ENCODE results near the gene SIRT5. TPM values are rescaled to one million over a fixed set of nuclear protein-coding genes. Genes with fewer than 3 reads are reported as not detected.

Gene SIRT5
- total RNA-seq, 1 experiment from 2014 or later, result 15.9 TPM

GRCh38 chr6:13660273-13660672 is 85.9 kb downstream of the SIRT5 start:
- CTCF ChIA-PET, result no interaction called here
- no peaks in the 10 kb centered on the region for H3K27me3 ChIP-seq (ENCODE audit: insufficient read depth, low read depth)
- peaks cover 14% of the 10 kb centered on the region; the same call in 1 of the 2 replicates for H3K36me3 ChIP-seq (ENCODE audit: low read depth)
- no peaks in the 10 kb centered on the region; the same call in 1 of the 2 replicates for H3K9me2 ChIP-seq (ENCODE audit: insufficient read depth)
- peaks cover 20% of the 10 kb centered on the region; the same call in 1 of the 2 replicates for H4K20me1 ChIP-seq (ENCODE audit: insufficient read depth)
- no TSS peak for BruUV-seq (replicated peaks)
- peaks cover 28% of the 10 kb centered on the region for H3F3A ChIP-seq (ENCODE audit: insufficient read depth, low read depth)
- DNase-seq, result no peak
- TF ChIP-seq CTCF (conservative IDR thresholded peaks at IDR 0.05), result no peak
- TF ChIP-seq EZH2 (IDR thresholded peaks at IDR 0.05; ENCODE audit: low read depth), result no peak
- intact Hi-C loops (cut with micrococcal nuclease; ENCODE audit: unreplicated experiment), result no loop called here
- peaks cover 14% of the 10 kb centered on the region for H3K4me1 ChIP-seq (replicated peaks; ENCODE audit: insufficient read depth)
- no peak overlapping the region for H3K27ac ChIP-seq
- H3K4me3 ChIP-seq, result no peak overlapping the region
- H3K79me2 ChIP-seq (ENCODE audit: low read depth), result peaks cover 94% of the 10 kb centered on the region
- H3K9me3 ChIP-seq (ENCODE audit: insufficient read depth, low read depth), result 0 out of 2 replicates have a peak, but pooled peaks cover 6% of the 10 kb centered on the region
- no peak overlapping the region for H2AFZ ChIP-seq
- no peak overlapping the region for H3K4me2 ChIP-seq
- POLR2A ChIA-PET (ENCODE audit: unreplicated experiment), result no interaction called here

DNA sequence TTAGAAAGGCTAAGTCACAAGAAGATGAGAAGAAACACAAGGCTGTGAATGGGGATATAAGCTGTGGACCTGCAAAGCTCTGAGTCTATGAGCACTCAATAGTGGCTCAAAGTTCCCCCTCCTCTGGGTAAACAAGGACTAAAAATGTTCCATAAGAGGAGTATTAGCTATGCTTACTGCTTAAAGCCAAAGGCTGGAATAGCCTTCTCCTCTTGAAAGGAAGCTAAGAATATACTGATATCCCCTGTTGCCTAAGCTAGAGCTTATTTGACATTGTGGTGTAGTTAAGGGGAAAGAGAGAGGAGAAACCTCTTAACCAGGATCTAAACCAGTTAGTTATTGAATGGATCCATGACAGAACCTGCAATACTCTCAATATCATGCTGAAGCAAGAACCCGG is 86.5 kb downstream of the SIRT5 start:
- BruUV-seq (replicated peaks), result no TSS peak
- Histone ChIP-seq H3K4me1 (replicated peaks; ENCODE audit: insufficient read depth) (peaks cover 14% of the 10 kb centered on the region), H3K79me2 (ENCODE audit: low read depth) (peaks cover 96% of the 10 kb centered on the region), H3K27ac (no peak overlapping the region), H3K27me3 (ENCODE audit: insufficient read depth, low read depth) (no peaks in the 10 kb centered on the region), H3K9me2 (ENCODE audit: insufficient read depth) (no peaks in the 10 kb centered on the region; the same call in 1 of the 2 replicates), H3K9me3 (ENCODE audit: insufficient read depth, low read depth) (0 out of 2 replicates have a peak, but pooled peaks cover 6% of the 10 kb centered on the region), H4K20me1 (ENCODE audit: insufficient read depth) (peaks cover 16% of the 10 kb centered on the region; the same call in 1 of the 2 replicates), H3K4me3 (no peak overlapping the region), H3K36me3 (ENCODE audit: low read depth) (peaks cover 10% of the 10 kb centered on the region; the same call in 1 of the 2 replicates), H3F3A (ENCODE audit: insufficient read depth, low read depth) (peaks cover 24% of the 10 kb centered on the region), H3K4me2 (no peak overlapping the region), H2AFZ (no peak overlapping the region)
- intact Hi-C loops (cut with micrococcal nuclease; ENCODE audit: unreplicated experiment), result no loop called here
- POLR2A ChIA-PET (ENCODE audit: unreplicated experiment), result interaction anchor here (0.6 kb wide), 1 partner anchor 51 kb away, joined by 3 read pairs; no protein-coding TSS in a partner anchor
- CTCF ChIA-PET, result no interaction called here
- no peak for DNase-seq
- TF ChIP-seq CTCF (conservative IDR thresholded peaks at IDR 0.05) (no peak), EZH2 (IDR thresholded peaks at IDR 0.05; ENCODE audit: low read depth) (no peak)

GRCh38 chr6:13661647-13662046 is 87.2 kb downstream of the SIRT5 start:
- intact Hi-C loops (cut with micrococcal nuclease; ENCODE audit: unreplicated experiment), result no loop called here
- H3K4me1 ChIP-seq (replicated peaks; ENCODE audit: insufficient read depth), result peaks cover 16% of the 10 kb centered on the region
- no TSS peak for BruUV-seq (replicated peaks)
- H3K9me2 ChIP-seq (ENCODE audit: insufficient read depth), result no peaks in the 10 kb centered on the region; the same call in 1 of the 2 replicates
- no peaks in the 10 kb centered on the region for H3K27me3 ChIP-seq (ENCODE audit: insufficient read depth, low read depth)
- 0 out of 2 replicates have a peak, but pooled peaks cover 6% of the 10 kb centered on the region for H3K9me3 ChIP-seq (ENCODE audit: insufficient read depth, low read depth)
- TF ChIP-seq CTCF (conservative IDR thresholded peaks at IDR 0.05) (no peak), EZH2 (IDR thresholded peaks at IDR 0.05; ENCODE audit: low read depth) (no peak)
- no peak overlapping the region for H3K4me3 ChIP-seq
- peaks cover 9% of the 10 kb centered on the region; the same call in 1 of the 2 replicates for H3K36me3 ChIP-seq (ENCODE audit: low read depth)
- H3K79me2 ChIP-seq (ENCODE audit: low read depth), result peaks cover 99% of the 10 kb centered on the region
- ChIA-PET CTCF (no interaction called here), POLR2A (ENCODE audit: unreplicated experiment) (no interaction called here)
- no peak overlapping the region for H2AFZ ChIP-seq
- H3K4me2 ChIP-seq, result no peak overlapping the region
- DNase-seq, result no peak
- H3K27ac ChIP-seq, result no peak overlapping the region
- H3F3A ChIP-seq (ENCODE audit: insufficient read depth, low read depth), result peaks cover 25% of the 10 kb centered on the region
- H4K20me1 ChIP-seq (ENCODE audit: insufficient read depth), result peaks cover 15% of the 10 kb centered on the region; the same call in 1 of the 2 replicates
